NCI-H1417 (cell line): ENCODE data around the gene NOVA2.

Experiments
- DNase-seq, 3 experiments: peaks; one replicate each; lab custom pipeline; 2025; lab: John Stamatoyannopoulos, UW

The NOVA2 gene

GRCh38 chr19:45973553-45974338, at the start of gene NOVA2:
Gene NOVA2 (minus strand): TSS chr19:45973865. CDS start chr19:45973351, 514 bp downstream.
- peak; percentile 67 to 85 (median 71) for DNase-seq

GRCh38 chr19:46023311-46023779, 49.7 kb upstream of the NOVA2 start:
- no peak for DNase-seq

- no peak for DNase-seq
Observed at GRCh38 chr19:46022431-46023310, 49.0 kb upstream of the NOVA2 start, which contains the start of gene PGLYRP1. Gene PGLYRP1 (minus strand): TSS chr19:46023053. CDS start chr19:46023021, 32 bp downstream.

GRCh38 chr19:46022061-46022430, 48.4 kb upstream of the NOVA2 start:
- DNase-seq: no peak

GRCh38 chr19:46021531-46022041, 47.9 kb upstream of the NOVA2 start:
- DNase-seq: no peak

- no peak for DNase-seq
Observed at GRCh38 chr19:46020819-46021125, 47.1 kb upstream of the NOVA2 start.

GRCh38 chr19:46019270-46019669, 45.6 kb upstream of the NOVA2 start:
- DNase-seq: no peak

GRCh38 chr19:46018729-46019251, 45.1 kb upstream of the NOVA2 start:
- no peak for DNase-seq

- no peak for DNase-seq
Observed at GRCh38 chr19:46017874-46018675, 44.4 kb upstream of the NOVA2 start.

- DNase-seq: no peak
Observed at GRCh38 chr19:46017095-46017429, 43.4 kb upstream of the NOVA2 start.

GRCh38 chr19:46016426-46017094, 42.9 kb upstream of the NOVA2 start:
- peak; percentile 77 to 90 (median 78) for DNase-seq

GRCh38 chr19:46015687-46016425, 42.2 kb upstream of the NOVA2 start:
- DNase-seq: peak in 1 of 3 experiments; percentile 42

GRCh38 chr19:46014941-46015686, 41.4 kb upstream of the NOVA2 start:
- DNase-seq: peak; percentile 90 to 92 (median 92)

GRCh38 chr19:46014534-46014933, 40.9 kb upstream of the NOVA2 start:
- DNase-seq: peak in 2 of 3 experiments; percentile 60 to 62

- peak; percentile 57 to 81 (median 63) for DNase-seq
Observed at GRCh38 chr19:46009530-46010510, 36.2 kb upstream of the NOVA2 start.

- DNase-seq: no peak
Observed at GRCh38 chr19:46006411-46006810, 32.7 kb upstream of the NOVA2 start.

GRCh38 chr19:46002678-46003275, 29.1 kb upstream of the NOVA2 start:
- DNase-seq: no peak
